Tibial artery (tissue), 4 donors: ENCODE data around the gene TIMELESS.
"Not testable (repeated sequence)": the region's sequence is repeated elsewhere in the genome, so short reads cannot be mapped to it uniquely, and the experiment has no call there.

ENCODE experiments used
- DNase-seq, 2 donors: peaks; one replicate each; pipeline ENCODE4 v3.0.0-alpha.2; 2019
- H3K27ac ChIP-seq, 2 donors: fragments of 200-600 bp; sonication (generic) in 1 of 2; 1 replicate in 1 of 2; 2 replicates in 1 of 2; pipeline ENCODE4 v1.5.1; 2018 to 2019; ENCODE audit warnings: mild to moderate bottlenecking in 1 of 2
- H3K27me3 ChIP-seq, 2 donors: fragments of 200-600 bp; sonication (generic) in 1 of 2; one replicate each; pipeline versions ENCODE4 v1.5.1 to v1.6.0; 2016 to 2019
- H3K36me3 ChIP-seq, 3 donors: fragments of 200-600 bp; sonication (generic) in 2 of 3; one replicate each; pipeline ENCODE4 v1.5.1; 2016 to 2019; ENCODE audit warnings: mild to moderate bottlenecking in 2 of 3
- H3K4me1 ChIP-seq, 4 donors: fragments of 200-600 bp; sonication (generic) in 2 of 4; 1 replicate in 3 of 4; 2 replicates in 1 of 4; pipeline ENCODE4 v1.5.1; 2016 to 2019
- H3K4me3 ChIP-seq, 2 donors: fragments of 200-600 bp; sonication (generic) in 1 of 2; 1 replicate in 1 of 2; 2 replicates in 1 of 2; pipeline ENCODE4 v1.5.1; 2018 to 2019; ENCODE audit warnings: mild to moderate bottlenecking in 2 of 2
- H3K9me3 ChIP-seq, 3 donors: fragments of 200-600 bp; sonication (generic) in 1 of 3; one replicate each; pipeline ENCODE4 v1.5.1; 2016 to 2019
- CTCF ChIP-seq, 2 experiments: fragments of 200-600 bp in 1 of 2; fragments of 450-650 bp in 1 of 2; IDR thresholded peaks; one replicate each; pipeline ENCODE4 v1.5.1; 2017 to 2019; ENCODE audit warnings: antibody characterized with exemption in 2 of 2, mild to moderate bottlenecking in 1 of 2, moderate library complexity in 1 of 2
- intact Hi-C: fragments of 100-400 bp; cut with DNase I; formaldehyde crosslinking; loops from one replicate; pipeline ENCODE4 v1.15.0; 2023; ENCODE audit warnings: low total_unique reads

Gene TIMELESS

DNA sequence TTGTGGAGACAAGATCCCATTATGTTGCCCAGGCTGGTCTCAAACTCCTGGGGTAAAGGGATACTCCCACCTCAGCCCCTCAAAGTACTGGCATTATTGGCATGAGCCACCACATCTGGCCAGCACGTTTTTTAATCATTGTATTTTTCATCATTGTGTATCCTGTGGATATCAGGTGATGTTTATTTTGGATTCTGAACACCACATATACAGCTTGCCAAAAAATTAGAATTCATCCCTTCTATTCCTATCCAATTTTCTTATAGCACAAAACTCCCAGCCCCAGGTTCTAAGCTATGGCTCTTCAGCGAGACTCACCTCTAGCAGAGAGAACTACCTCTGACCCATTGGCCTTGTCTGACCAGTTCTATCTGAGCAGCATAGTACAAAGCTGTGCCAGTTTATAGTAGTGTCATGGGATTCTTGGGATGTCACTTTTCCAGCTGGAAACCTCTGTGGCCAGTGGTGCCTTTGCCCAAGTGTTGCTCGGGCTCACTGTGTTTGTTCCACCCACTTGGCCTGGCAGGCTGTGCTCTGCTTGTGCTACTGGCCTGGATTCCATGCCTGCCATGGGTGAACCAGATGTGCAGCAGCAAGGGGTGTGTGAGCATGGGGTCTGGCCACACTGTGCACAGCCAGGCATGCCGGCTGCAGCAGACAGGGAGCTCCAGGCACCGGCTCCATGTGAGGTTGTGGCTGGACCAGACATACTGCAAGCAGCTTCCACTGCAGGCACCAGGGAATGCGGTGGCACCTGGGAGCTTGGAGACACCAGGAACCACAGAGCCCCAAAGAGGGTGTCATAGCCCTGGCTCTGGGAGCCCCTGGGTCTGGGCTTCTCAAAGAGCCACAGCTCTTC, 37.2 kb downstream of the TIMELESS start:
- intact Hi-C loops = no loop called here
- Histone ChIP-seq H3K27ac (no peak overlapping the region), H3K36me3 (no peaks in the 10 kb centered on the region)

DNA sequence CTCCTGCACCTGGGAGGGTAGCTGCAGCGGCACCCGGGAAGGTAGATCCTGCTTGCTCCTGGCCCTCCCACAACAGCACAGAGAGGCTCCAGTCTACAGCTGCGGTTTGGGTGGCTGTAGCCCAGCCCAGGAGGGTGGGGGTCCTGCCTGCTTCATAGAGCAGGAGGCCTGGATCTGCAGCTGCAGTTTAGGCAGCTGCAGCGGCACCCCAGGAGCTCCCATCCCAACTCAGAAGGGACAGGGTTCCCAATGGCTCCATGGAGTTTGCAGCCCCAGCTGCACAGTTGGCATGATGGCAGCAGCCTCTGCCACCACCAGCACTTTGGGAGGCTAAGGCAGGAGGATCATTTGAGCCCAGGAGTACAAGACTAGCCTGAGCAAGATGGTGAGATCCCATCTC, 38.5 kb downstream of the TIMELESS start:
- H3K27ac ChIP-seq = no peak overlapping the region
- no peaks in the 10 kb centered on the region for H3K27me3 ChIP-seq
- no peak for DNase-seq
- TF ChIP-seq CTCF (IDR thresholded peaks at IDR 0.05) = no peak
- H3K9me3 ChIP-seq = no peaks in the 10 kb centered on the region
- intact Hi-C loops = no loop called here
- no peaks in the 10 kb centered on the region for H3K36me3 ChIP-seq
- no peak overlapping the region for H3K4me3 ChIP-seq
- H3K4me1 ChIP-seq = no peaks in the 10 kb centered on the region

More for the DNA sequence above, 37.2 kb downstream of the TIMELESS start:
- no peak for DNase-seq
- no peaks in the 10 kb centered on the region for H3K4me1 ChIP-seq
- H3K4me3 ChIP-seq = no peak overlapping the region
- H3K27me3 ChIP-seq = no peaks in the 10 kb centered on the region
- no peak for TF ChIP-seq CTCF (IDR thresholded peaks at IDR 0.05)
- H3K9me3 ChIP-seq = no peaks in the 10 kb centered on the region

GRCh38 chr12:56408799-56409417, 40.3 kb downstream of the TIMELESS start:
- H3K9me3 ChIP-seq = no peaks in the 10 kb centered on the region
- no peaks in the 10 kb centered on the region for H3K36me3 ChIP-seq
- H3K27me3 ChIP-seq = no peaks in the 10 kb centered on the region
- H3K4me1 ChIP-seq = no peaks in the 10 kb centered on the region
- no peak for DNase-seq
- no peak overlapping the region for H3K4me3 ChIP-seq
- TF ChIP-seq CTCF (IDR thresholded peaks at IDR 0.05) = no peak
- no peak overlapping the region for H3K27ac ChIP-seq
- intact Hi-C loops = no loop called here

DNA sequence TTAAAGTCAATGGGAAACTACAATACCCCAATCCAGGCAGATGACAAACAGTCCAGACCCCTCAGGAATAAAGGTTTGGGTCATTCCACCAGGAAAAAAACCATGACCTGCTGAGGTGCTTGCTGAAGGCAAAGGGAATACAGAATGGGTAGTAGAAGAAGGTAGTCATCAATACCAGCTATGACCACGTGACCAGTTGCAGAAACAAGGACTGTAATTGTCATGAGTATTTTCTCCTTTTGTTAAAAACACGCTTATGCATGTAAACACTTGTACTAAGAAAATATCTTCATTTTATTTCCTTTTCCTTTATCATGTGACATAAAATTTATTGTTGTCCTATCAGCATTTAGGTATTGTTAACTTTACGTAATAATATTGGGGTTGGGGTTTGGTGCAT, 45.0 kb downstream of the TIMELESS start:
- H3K27me3 ChIP-seq, H3K36me3 ChIP-seq, H3K4me1 ChIP-seq, H3K9me3 ChIP-seq, H3K4me3 ChIP-seq, intact Hi-C loops, H3K27ac ChIP-seq, DNase-seq: not testable (repeated sequence)

- H3K4me3 ChIP-seq, H3K27me3 ChIP-seq, H3K36me3 ChIP-seq, H3K27ac ChIP-seq, H3K4me1 ChIP-seq, intact Hi-C loops, DNase-seq: not testable (repeated sequence)
- H3K9me3 ChIP-seq = peaks cover 0 to 12% (median 5%) of the 10 kb centered on the region in 3 donors
Measured at GRCh38 chr12:56401612-56402011, 47.6 kb downstream of the TIMELESS start.

DNA sequence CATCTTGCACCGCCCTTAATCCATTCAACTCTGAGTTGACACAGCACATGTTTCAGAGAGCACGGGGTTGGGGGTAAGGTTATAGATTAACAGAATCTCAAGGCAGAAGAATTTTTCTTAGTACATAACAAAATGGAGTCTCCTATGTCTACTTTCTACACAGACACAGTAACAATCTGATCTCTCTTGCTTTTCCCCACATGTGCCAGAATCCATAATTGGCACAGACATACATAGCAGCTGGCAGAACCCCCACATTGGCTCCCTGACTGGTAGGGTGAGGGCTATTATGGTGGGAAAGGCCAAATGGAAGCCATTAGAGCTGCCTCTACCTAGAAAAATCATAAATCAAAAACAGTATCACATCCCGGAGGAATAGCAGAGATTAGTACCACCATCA, 48.1 kb downstream of the TIMELESS start:
- H3K27ac ChIP-seq, intact Hi-C loops, H3K4me3 ChIP-seq: not testable (repeated sequence)

DNA sequence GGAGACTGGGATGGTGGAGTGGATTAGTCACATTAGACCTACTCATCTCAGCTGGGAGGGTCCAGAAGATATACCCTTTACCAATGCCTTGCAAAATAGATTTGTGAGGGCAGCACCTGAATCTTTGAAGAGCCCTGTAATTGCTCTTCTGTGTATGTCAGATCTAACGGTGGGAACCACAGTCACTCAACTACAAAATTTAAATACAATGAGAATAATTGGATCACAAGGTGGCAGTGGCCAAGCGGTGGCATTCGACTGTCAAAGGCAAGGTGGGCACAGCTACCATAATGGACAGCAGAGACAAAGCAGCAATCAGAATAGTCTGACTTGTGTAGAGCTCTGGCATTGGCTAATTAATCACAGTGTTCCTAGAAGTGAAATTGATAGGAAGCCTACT, 49.8 kb downstream of the TIMELESS start:
- H3K4me1 ChIP-seq, intact Hi-C loops, DNase-seq, H3K27me3 ChIP-seq, H3K36me3 ChIP-seq, H3K27ac ChIP-seq, H3K4me3 ChIP-seq: not testable (repeated sequence)
- peaks cover 0 to 12% (median 5%) of the 10 kb centered on the region in 3 donors for H3K9me3 ChIP-seq

More for the DNA sequence above, 48.1 kb downstream of the TIMELESS start:
- H3K4me1 ChIP-seq, DNase-seq, H3K27me3 ChIP-seq, H3K36me3 ChIP-seq: not testable (repeated sequence)
- peaks cover 0 to 12% (median 5%) of the 10 kb centered on the region in 3 donors for H3K9me3 ChIP-seq
